PFSK-1 (cell line): ENCODE data around the gene MIOX.

ENCODE experiments used
- FOXP2 ChIP-seq: optimal IDR thresholded peaks from 2 replicates; pipeline ENCODE3; 2011; ENCODE audit warnings: borderline replicate concordance, control low read depth, inconsistent platforms; ENCODE audit not compliant: insufficient read depth; ENCODE audit errors: extremely low read length, extremely low read depth
- POLR2AphosphoS5 ChIP-seq: IDR thresholded peaks from 2 replicates; pipeline ENCODE4 v1.6.1; 2012; ENCODE audit warnings: low read depth, mild to moderate bottlenecking, control low read depth, low read length, moderate library complexity
- REST ChIP-seq, 2 experiments: IDR thresholded peaks; 2 replicates each; pipeline versions ENCODE4 v1.6.1 to v1.8.0; 2011 to 2012; ENCODE audit warnings: low read depth in 2 of 2, low read length in 2 of 2, control low read depth in 1 of 2, inconsistent platforms in 1 of 2, mild to moderate bottlenecking in 1 of 2, moderate library complexity in 1 of 2; ENCODE audit not compliant: insufficient read depth in 1 of 2
- SIN3A ChIP-seq: IDR thresholded peaks from 2 replicates; pipeline ENCODE4 v1.6.1; 2012; ENCODE audit warnings: mild to moderate bottlenecking, low read length, moderate library complexity, borderline replicate concordance; ENCODE audit not compliant: insufficient read depth
- TAF1 ChIP-seq: IDR thresholded peaks from 2 replicates; pipeline ENCODE4 v1.6.1; 2012; ENCODE audit warnings: low read length, control low read depth, borderline replicate concordance; ENCODE audit not compliant: insufficient read depth

- no peak for TF ChIP-seq REST (IDR thresholded peaks at IDR 0.05; ENCODE audit: insufficient read depth in 1 of 2, low read depth in 2 of 2, low read length in 2 of 2)
- no peak for TF ChIP-seq POLR2AphosphoS5
- TF ChIP-seq FOXP2, result no peak
- TF ChIP-seq TAF1, result no peak
- no peak for TF ChIP-seq SIN3A
These were observed 38.0 kb downstream of the MIOX start for GRCh38 chr22:50524676-50525103.
